Cardiac muscle cell (in vitro differentiated cells and primary cell): ENCODE results near the gene DOCK8. TPM values are rescaled to one million over a fixed set of nuclear protein-coding genes. Genes with fewer than 3 reads are reported as not detected.

Experiments used
- DNase-seq, 2 donors: peaks; one replicate each; pipeline versions ENCODE4 v3.0.0 to v3.0.0-alpha.2; 2010 to 2017; ENCODE audit warnings: low read depth in 1 of 2, low spot score in 1 of 2
- H3K27ac ChIP-seq: fragments of 200-600 bp; sonication (generic); 2 replicates; pipeline ENCODE4 v1.5.1; 2016
- H3K27me3 ChIP-seq: fragments of 200-600 bp; sonication (generic); 2 replicates; pipeline ENCODE4 v1.6.0; 2016; ENCODE audit warnings: control low read depth
- H3K36me3 ChIP-seq: fragments of 200-600 bp; sonication (generic); 2 replicates; pipeline ENCODE4 v1.5.1; 2016; ENCODE audit warnings: control low read depth
- H3K4me1 ChIP-seq: fragments of 200-600 bp; sonication (generic); 2 replicates; pipeline ENCODE4 v1.8.1; 2017; ENCODE audit warnings: low read depth, mild to moderate bottlenecking, mixed run types
- H3K4me3 ChIP-seq: fragments of 200-600 bp; sonication (generic); 2 replicates; pipeline ENCODE4 v1.5.1; 2016; ENCODE audit warnings: mild to moderate bottlenecking
- H3K9me3 ChIP-seq: fragments of 200-600 bp; sonication (generic); 2 replicates; pipeline ENCODE4 v1.5.1; 2017; ENCODE audit warnings: low read depth, mild to moderate bottlenecking, control low read depth
- polyA plus RNA-seq: library from polyadenylated mRNA; unstranded; fragments of >200 nt; fragmentation: Nextera tagmentation; extraction: Ambion mirVana; gene quantifications from 2 replicates; pipeline ENCODE4 v1.2.1, GENCODE V29; 2016
- total RNA-seq: library from RNA; depleted of rRNA; stranded (reverse); fragments of >200 nt; gene quantifications from 2 replicates; pipeline ENCODE4 v1.2.3, GENCODE V29; 2016
- TF ChIP-seq, protein P1 (sequence below): IDR thresholded peaks from 2 replicates; pipeline ENCODE4 v1.5.1; 2012; ENCODE audit warnings: low read depth, mild to moderate bottlenecking, low read length

DOCK8 gene
- total and polyA plus RNA-seq, 2 experiments from 2014 or later = 2.0 TPM; not detected in 1

GRCh38 chr9:237141-237857, 22.6 kb downstream of the DOCK8 start:
- TF ChIP-seq, protein P1, sequence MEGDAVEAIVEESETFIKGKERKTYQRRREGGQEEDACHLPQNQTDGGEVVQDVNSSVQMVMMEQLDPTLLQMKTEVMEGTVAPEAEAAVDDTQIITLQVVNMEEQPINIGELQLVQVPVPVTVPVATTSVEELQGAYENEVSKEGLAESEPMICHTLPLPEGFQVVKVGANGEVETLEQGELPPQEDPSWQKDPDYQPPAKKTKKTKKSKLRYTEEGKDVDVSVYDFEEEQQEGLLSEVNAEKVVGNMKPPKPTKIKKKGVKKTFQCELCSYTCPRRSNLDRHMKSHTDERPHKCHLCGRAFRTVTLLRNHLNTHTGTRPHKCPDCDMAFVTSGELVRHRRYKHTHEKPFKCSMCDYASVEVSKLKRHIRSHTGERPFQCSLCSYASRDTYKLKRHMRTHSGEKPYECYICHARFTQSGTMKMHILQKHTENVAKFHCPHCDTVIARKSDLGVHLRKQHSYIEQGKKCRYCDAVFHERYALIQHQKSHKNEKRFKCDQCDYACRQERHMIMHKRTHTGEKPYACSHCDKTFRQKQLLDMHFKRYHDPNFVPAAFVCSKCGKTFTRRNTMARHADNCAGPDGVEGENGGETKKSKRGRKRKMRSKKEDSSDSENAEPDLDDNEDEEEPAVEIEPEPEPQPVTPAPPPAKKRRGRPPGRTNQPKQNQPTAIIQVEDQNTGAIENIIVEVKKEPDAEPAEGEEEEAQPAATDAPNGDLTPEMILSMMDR = no peak
- H3K9me3 ChIP-seq = no peaks in the 10 kb centered on the region
- H3K27ac ChIP-seq = no peak overlapping the region
- H3K4me3 ChIP-seq = no peak overlapping the region
- no peaks in the 10 kb centered on the region for H3K4me1 ChIP-seq
- DNase-seq = no peak
- H3K36me3 ChIP-seq = no peaks in the 10 kb centered on the region
- no peaks in the 10 kb centered on the region for H3K27me3 ChIP-seq

- Histone ChIP-seq H3K4me1 (no peaks in the 10 kb centered on the region), H3K36me3 (no peaks in the 10 kb centered on the region), H3K27ac (no peak overlapping the region), H3K27me3 (no peaks in the 10 kb centered on the region), H3K4me3 (no peak overlapping the region), H3K9me3 (no peaks in the 10 kb centered on the region)
- TF ChIP-seq, protein P1 = no peak
- no peak for DNase-seq
Observed at GRCh38 chr9:237858-238345, 23.2 kb downstream of the DOCK8 start.

GRCh38 chr9:242461-243080, 27.9 kb downstream of the DOCK8 start:
- H3K27ac ChIP-seq = no peak overlapping the region
- H3K4me3 ChIP-seq = no peak overlapping the region
- H3K36me3 ChIP-seq = no peaks in the 10 kb centered on the region
- no peaks in the 10 kb centered on the region for H3K9me3 ChIP-seq
- TF ChIP-seq, protein P1 = no peak
- no peak for DNase-seq
- no peaks in the 10 kb centered on the region for H3K27me3 ChIP-seq
- no peaks in the 10 kb centered on the region for H3K4me1 ChIP-seq

DNA sequence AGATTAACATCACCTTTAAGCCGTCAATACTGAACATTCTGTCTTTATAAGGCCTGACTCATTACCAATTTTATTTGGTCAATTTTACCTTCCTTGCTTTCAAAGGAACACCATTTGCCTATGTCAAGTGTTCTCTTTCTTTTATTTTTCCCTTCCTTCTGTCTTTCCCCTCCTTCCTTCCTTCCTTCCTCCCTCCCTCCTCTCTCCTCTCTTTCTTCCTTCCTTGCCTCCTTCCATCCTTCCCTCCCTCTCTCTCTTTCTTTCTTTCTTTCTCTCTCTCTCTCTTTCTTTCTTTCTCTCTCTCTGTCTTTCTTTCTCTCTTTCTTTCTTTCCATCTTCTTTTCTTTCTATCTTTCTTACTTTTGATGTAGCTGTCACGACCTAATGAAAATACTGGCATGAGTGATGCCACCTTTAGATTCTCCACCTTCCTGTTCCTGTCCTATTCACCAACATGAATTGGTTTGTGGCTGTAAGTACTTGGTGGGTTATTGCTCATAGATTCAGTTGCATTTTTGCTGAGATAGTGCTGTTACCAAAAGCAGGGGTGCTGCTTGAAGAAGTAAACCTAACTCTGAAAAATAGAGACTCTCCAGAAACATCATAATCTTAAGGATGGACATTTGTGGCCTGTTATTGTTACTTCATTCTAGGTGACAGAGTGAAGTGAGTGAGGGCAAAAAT, 33.8 kb downstream of the DOCK8 start:
- TF ChIP-seq, protein P1 = no peak
- no peaks in the 10 kb centered on the region for H3K27me3 ChIP-seq
- no peak for DNase-seq
- H3K9me3 ChIP-seq = no peaks in the 10 kb centered on the region
- H3K27ac ChIP-seq = no peak overlapping the region
- no peaks in the 10 kb centered on the region for H3K4me1 ChIP-seq
- H3K4me3 ChIP-seq = no peak overlapping the region
- H3K36me3 ChIP-seq = no peaks in the 10 kb centered on the region

- Histone ChIP-seq H3K36me3 (no peaks in the 10 kb centered on the region), H3K4me1 (no peaks in the 10 kb centered on the region), H3K27ac (no peak overlapping the region), H3K9me3 (no peaks in the 10 kb centered on the region), H3K27me3 (no peaks in the 10 kb centered on the region), H3K4me3 (no peak overlapping the region)
- TF ChIP-seq, protein P1 = no peak
- DNase-seq = no peak
Observed at GRCh38 chr9:249025-249424, 34.4 kb downstream of the DOCK8 start.
